Kidney glomerular epithelial cell (primary cell): Measurements from ENCODE around the gene GPC6.
"Not testable (repeated sequence)": the region's sequence is repeated elsewhere in the genome, so short reads cannot be mapped to it uniquely, and the experiment has no call there.

Source experiments
- DNase-seq: peaks from one replicate; lab custom pipeline; 2025; lab: John Stamatoyannopoulos, UW

The GPC6 gene

GRCh38 chr13:93437081-93437480 is 210.5 kb downstream of the GPC6 start:
- DNase-seq = no peak

- no peak for DNase-seq
These were observed 219.6 kb downstream of the GPC6 start for GRCh38 chr13:93446238-93446637.

- peak; percentile 19 for DNase-seq
These were observed 223.6 kb downstream of the GPC6 start for GRCh38 chr13:93450191-93450621.

GRCh38 chr13:93450761-93451160 is 224.2 kb downstream of the GPC6 start:
- DNase-seq = no peak

GRCh38 chr13:93454676-93455235 is 228.1 kb downstream of the GPC6 start:
- not testable (repeated sequence) for DNase-seq

GRCh38 chr13:93455861-93456260 is 229.3 kb downstream of the GPC6 start:
- DNase-seq = no peak

- no peak for DNase-seq
These were observed 233.4 kb downstream of the GPC6 start for GRCh38 chr13:93460005-93460404.

GRCh38 chr13:93462151-93462550 is 235.5 kb downstream of the GPC6 start:
- no peak for DNase-seq

- DNase-seq = no peak
These were observed 240.0 kb downstream of the GPC6 start for GRCh38 chr13:93466502-93467036.

- no peak for DNase-seq
These were observed 240.6 kb downstream of the GPC6 start for GRCh38 chr13:93467175-93467574.

- no peak for DNase-seq
These were observed 241.8 kb downstream of the GPC6 start for GRCh38 chr13:93468433-93468832.

- no peak for DNase-seq
These were observed 245.7 kb downstream of the GPC6 start for GRCh38 chr13:93472296-93472695.

GRCh38 chr13:93472814-93473296 is 246.2 kb downstream of the GPC6 start:
- no peak for DNase-seq

- DNase-seq = no peak
These were observed 247.0 kb downstream of the GPC6 start for GRCh38 chr13:93473441-93474270.

- no peak for DNase-seq
These were observed 249.6 kb downstream of the GPC6 start for GRCh38 chr13:93476175-93476574.

GRCh38 chr13:93477238-93477637 is 250.6 kb downstream of the GPC6 start:
- no peak for DNase-seq

- DNase-seq = no peak
These were observed 254.0 kb downstream of the GPC6 start for GRCh38 chr13:93480553-93481106.

- DNase-seq = not testable (repeated sequence)
These were observed 269.5 kb downstream of the GPC6 start for GRCh38 chr13:93496117-93496516.

- DNase-seq = no peak
These were observed 270.5 kb downstream of the GPC6 start for GRCh38 chr13:93496985-93497673.

- DNase-seq = no peak
These were observed 273.4 kb downstream of the GPC6 start for GRCh38 chr13:93499991-93500390.

- DNase-seq = no peak
These were observed 275.5 kb downstream of the GPC6 start for GRCh38 chr13:93502071-93502470.

- DNase-seq = no peak
These were observed 276.5 kb downstream of the GPC6 start for GRCh38 chr13:93502987-93503615.
